ENCODE measurements around the gene TMEM178A.

DNA sequence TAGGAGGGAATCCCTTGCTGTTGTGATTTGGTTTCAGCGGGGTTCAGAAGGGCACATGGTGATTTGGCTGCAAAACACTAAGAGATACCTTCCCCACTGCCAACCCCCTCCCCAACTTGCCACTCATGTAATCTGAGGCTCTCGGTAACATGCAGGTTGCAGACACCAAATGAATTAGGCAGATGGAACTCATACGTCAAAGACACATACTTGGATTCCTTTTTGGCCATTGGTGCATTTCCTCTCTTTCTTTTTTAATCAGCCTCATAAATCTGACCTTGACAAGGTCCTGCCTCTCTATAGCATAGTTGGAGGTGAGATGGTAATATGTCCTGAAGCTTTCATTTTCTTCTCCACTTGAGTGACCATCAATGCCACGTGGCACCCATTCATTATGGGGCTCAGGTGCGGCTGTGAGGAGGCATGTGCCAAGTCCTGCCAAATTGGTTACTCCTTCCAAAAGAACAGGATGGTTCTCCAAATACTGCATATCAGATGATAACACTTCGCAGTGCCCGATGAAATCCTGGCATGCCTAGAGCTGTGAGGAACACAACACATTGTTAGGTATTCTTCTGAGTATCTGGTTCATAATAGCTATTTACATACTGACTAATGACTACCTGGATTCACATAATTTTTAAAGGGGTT lies 8.3 kb upstream of the TMEM178A start:
- TF ChIP-seq, protein P1, sequence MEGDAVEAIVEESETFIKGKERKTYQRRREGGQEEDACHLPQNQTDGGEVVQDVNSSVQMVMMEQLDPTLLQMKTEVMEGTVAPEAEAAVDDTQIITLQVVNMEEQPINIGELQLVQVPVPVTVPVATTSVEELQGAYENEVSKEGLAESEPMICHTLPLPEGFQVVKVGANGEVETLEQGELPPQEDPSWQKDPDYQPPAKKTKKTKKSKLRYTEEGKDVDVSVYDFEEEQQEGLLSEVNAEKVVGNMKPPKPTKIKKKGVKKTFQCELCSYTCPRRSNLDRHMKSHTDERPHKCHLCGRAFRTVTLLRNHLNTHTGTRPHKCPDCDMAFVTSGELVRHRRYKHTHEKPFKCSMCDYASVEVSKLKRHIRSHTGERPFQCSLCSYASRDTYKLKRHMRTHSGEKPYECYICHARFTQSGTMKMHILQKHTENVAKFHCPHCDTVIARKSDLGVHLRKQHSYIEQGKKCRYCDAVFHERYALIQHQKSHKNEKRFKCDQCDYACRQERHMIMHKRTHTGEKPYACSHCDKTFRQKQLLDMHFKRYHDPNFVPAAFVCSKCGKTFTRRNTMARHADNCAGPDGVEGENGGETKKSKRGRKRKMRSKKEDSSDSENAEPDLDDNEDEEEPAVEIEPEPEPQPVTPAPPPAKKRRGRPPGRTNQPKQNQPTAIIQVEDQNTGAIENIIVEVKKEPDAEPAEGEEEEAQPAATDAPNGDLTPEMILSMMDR (conservative IDR thresholded peaks at IDR 0.05; ENCODE audit: low read length): no peak
- no peak for TF ChIP-seq EZH2phosphoT487 (IDR thresholded peaks at IDR 0.05; ENCODE audit: borderline replicate concordance, low read depth, low read length)
